K562 (cell line): ENCODE data around the gene ATP6V1F. TPM values are rescaled to one million over a fixed set of nuclear protein-coding genes. Genes with fewer than 3 reads are reported as not detected.

Source experiments
- ARID1B ChIP-seq: fragments of 450-650 bp; IDR thresholded peaks from 2 replicates; pipeline ENCODE4 v1.6.1; 2016; ENCODE audit warnings: antibody characterized with exemption, mild to moderate bottlenecking, inconsistent platforms
- BCOR ChIP-seq: fragments of 450-650 bp; IDR thresholded peaks from 2 replicates; pipeline ENCODE4 v1.6.1; 2016
- BRD4 ChIP-seq: fragments of 200-600 bp; sonication (generic); IDR thresholded peaks from 2 replicates; pipeline ENCODE4 v1.6.1; 2017; ENCODE audit warnings: inconsistent platforms
- DACH1 ChIP-seq: fragments of 450-650 bp; IDR thresholded peaks from 2 replicates; pipeline ENCODE4 v1.6.1; 2018; ENCODE audit not compliant: partially characterized antibody
- GATAD2A ChIP-seq: fragments of 450-650 bp; IDR thresholded peaks from 2 replicates; pipeline ENCODE4 v1.6.1; 2017
- HINFP ChIP-seq: fragments of 450-650 bp; conservative IDR thresholded peaks from 2 replicates; pipeline ENCODE4 v1.6.1; 2016; ENCODE audit warnings: missing genetic modification characterization, low read depth, mild to moderate bottlenecking, control low read depth, missing compliant biosample characterization
- JUN ChIP-seq, 2 experiments: sonication (generic) in 1 of 2; formaldehyde crosslinking in 1 of 2; IDR thresholded peaks; 2 replicates each; pipeline versions ENCODE4 v1.6.1 to v1.8.0; 2012 to 2022; ENCODE audit warnings: borderline replicate concordance in 2 of 2, mild to moderate bottlenecking in 2 of 2, improper control_type of control experiment in 1 of 2, low read depth in 1 of 2, low read length in 1 of 2, missing genetic modification reagents in 1 of 2
- JUND ChIP-seq, 2 experiments: IDR thresholded peaks; 2 replicates in 1 of 2; 3 replicates in 1 of 2; pipeline ENCODE4 v1.6.1; 2011; ENCODE audit warnings: borderline replicate concordance in 2 of 2, low read depth in 2 of 2, low read length in 2 of 2, improper control_type of control experiment in 1 of 2, missing biosample characterization in 1 of 2, missing genetic modification characterization in 1 of 2, missing genetic modification reagents in 1 of 2
- NFIC ChIP-seq: fragments of 450-650 bp; IDR thresholded peaks from 2 replicates; pipeline ENCODE4 v1.6.1; 2017; ENCODE audit warnings: mild to moderate bottlenecking, inconsistent platforms
- NFXL1 ChIP-seq: fragments of 450-650 bp; formaldehyde crosslinking; IDR thresholded peaks from 2 replicates; pipeline ENCODE4 v1.4.0; 2021; ENCODE audit warnings: mild to moderate bottlenecking
- NR3C1 ChIP-seq: sonication (generic); formaldehyde crosslinking; IDR thresholded peaks from 2 replicates; pipeline ENCODE4 v1.8.1; 2022; ENCODE audit warnings: missing genetic modification reagents
- SREBF2 ChIP-seq: sonication (generic); formaldehyde crosslinking; IDR thresholded peaks from 2 replicates; pipeline ENCODE4 v1.4.0; 2020; ENCODE audit warnings: mild to moderate bottlenecking, missing genetic modification reagents
- TARDBP ChIP-seq: fragments of 450-650 bp; IDR thresholded peaks from 2 replicates; pipeline ENCODE4 v1.6.1; 2016
- TEAD4 ChIP-seq, 2 experiments: sonication (generic) in 1 of 2; formaldehyde crosslinking in 1 of 2; IDR thresholded peaks; 2 replicates each; pipeline versions ENCODE4 v1.6.1 to v1.8.0; 2012 to 2022; ENCODE audit warnings: borderline replicate concordance in 1 of 2, inconsistent platforms in 1 of 2, low read length in 1 of 2, mild to moderate bottlenecking in 1 of 2, missing genetic modification reagents in 1 of 2
- TOE1 ChIP-seq, 2 experiments: fragments of 450-650 bp in 1 of 2; sonication (generic) in 1 of 2; formaldehyde crosslinking in 1 of 2; IDR thresholded peaks; 2 replicates each; pipeline versions ENCODE4 v1.7.1 to v1.8.0; 2016 to 2022; ENCODE audit warnings: borderline replicate concordance in 2 of 2, mild to moderate bottlenecking in 2 of 2, antibody characterized with exemption in 1 of 2, inconsistent platforms in 1 of 2, low read depth in 1 of 2, missing genetic modification reagents in 1 of 2, moderate library complexity in 1 of 2
- ZFX ChIP-seq: sonication (generic); formaldehyde crosslinking; IDR thresholded peaks from 2 replicates; pipeline ENCODE4 v1.8.0; 2022; ENCODE audit warnings: mild to moderate bottlenecking, missing genetic modification reagents, moderate library complexity
- polyA plus RNA-seq, 8 experiments: library from polyadenylated mRNA; depleted of rRNA in 4 of 8; stranded (reverse) in 5 of 8; unstranded in 3 of 8; fragments of >200 nt; fragmentation: Nextera tagmentation in 2 of 8; fragmentation: Illumina TruSeq in 1 of 8; extraction: Ambion mirVana in 2 of 8; extraction: Trizol in 1 of 8; gene quantifications; 2 replicates each; pipeline versions ENCODE4 v1.2.1 to v1.2.3, GENCODE V29; 2011 to 2014; ENCODE audit warnings: inconsistent platforms in 1 of 8, missing spikeins in 1 of 8
- total RNA-seq, 7 experiments: library from RNA; depleted of rRNA in 6 of 7; stranded (reverse); fragments of >200 nt in 6 of 7; fragmentation: Illumina TruSeq in 2 of 7; extraction: Trizol in 2 of 7; gene quantifications; 2 replicates each; pipeline versions ENCODE4 v1.2.1 to v1.2.3, GENCODE V29; 2011 to 2021; ENCODE audit warnings: low replicate concordance in 1 of 7
- TF ChIP-seq, protein P1 (sequence below): fragments of 250-450 bp; sonication (Bioruptor Pico); IDR thresholded peaks from 2 replicates; pipeline ENCODE4 v1.9.0; 2021; ENCODE audit warnings: mild to moderate bottlenecking
- TF ChIP-seq, protein P2 (sequence below): fragments of 250-450 bp; sonication (Bioruptor Pico); IDR thresholded peaks from 2 replicates; pipeline ENCODE4 v1.8.0; 2022; ENCODE audit warnings: moderate library complexity, mild to moderate bottlenecking, inconsistent platforms
- TF ChIP-seq, protein P3 (sequence below), 2 experiments: fragments of 450-650 bp in 1 of 2; sonication (generic) in 1 of 2; formaldehyde crosslinking in 1 of 2; IDR thresholded peaks in 1 of 2; conservative IDR thresholded peaks in 1 of 2; 2 replicates each; pipeline versions ENCODE4 v1.6.1 to v1.8.1; 2016 to 2023; ENCODE audit warnings: mild to moderate bottlenecking in 2 of 2, moderate library complexity in 2 of 2, inconsistent platforms in 1 of 2, missing genetic modification reagents in 1 of 2

Gene ATP6V1F
- total and polyA plus RNA-seq, 9 of the 15 experiments (the other 6 are each of a cell fraction or from before 2014, with no cell fraction given): 206 to 1,123 (median 542) TPM

DNA sequence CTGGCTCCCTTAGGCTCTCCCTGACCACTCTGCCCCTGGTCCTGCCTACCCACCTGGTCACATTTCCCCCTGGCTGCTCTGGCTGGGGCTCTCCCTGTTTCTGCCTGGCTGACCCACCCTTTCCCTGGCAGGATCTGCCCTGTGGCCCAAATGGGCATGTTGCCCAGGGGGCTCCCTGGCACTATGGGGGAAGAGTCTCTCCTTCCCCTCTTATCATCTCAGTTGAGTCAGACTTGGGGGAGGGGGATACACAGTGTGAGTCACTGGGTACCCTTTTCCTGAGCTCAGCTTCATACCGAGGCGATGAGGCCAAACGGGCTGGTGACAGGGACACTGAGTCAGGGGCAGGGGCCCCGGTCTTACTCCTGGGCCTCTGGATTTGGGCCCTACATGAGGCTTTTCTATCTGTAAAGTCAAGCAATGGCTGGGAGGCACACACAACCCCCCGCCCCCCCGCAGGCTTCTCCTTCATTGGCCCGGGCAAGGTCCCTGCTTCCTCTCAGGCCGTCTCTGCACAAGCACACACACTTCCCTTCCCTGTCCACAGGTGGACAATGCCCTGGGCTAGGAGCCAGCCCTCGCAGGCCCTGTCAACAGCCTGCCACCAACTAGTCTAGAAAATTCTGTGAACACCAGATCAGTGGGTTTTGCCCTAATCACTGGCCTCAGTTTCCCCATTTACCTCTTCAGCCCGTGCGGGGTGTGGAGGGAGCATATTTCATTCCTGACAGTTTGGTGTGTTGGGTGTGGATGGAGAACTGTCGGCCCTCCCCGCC lies 33.1 kb upstream of the ATP6V1F start (continued):
- 0 out of 2 replicates have a peak, but pooled peaks have one; percentile 58 for TF ChIP-seq NFXL1
- TF ChIP-seq JUND (IDR thresholded peaks at IDR 0.05; ENCODE audit: borderline replicate concordance, low read depth, low read length): peak; percentile 88
- peak; percentile 72; the same call in 1 of the 3 replicates for TF ChIP-seq JUND (tag; IDR thresholded peaks at IDR 0.05; ENCODE audit: borderline replicate concordance, low read depth, low read length)
- no peak for TF ChIP-seq DACH1
- TF ChIP-seq NR3C1 (CRISPR knock-in tag): no peak
- TF ChIP-seq BCOR: peak; percentile 95
- TF ChIP-seq TEAD4 (IDR thresholded peaks at IDR 0.05; ENCODE audit: low read length): peak; percentile 16; the same call in 1 of the 2 replicates
- TF ChIP-seq TEAD4 (CRISPR knock-in tag; IDR thresholded peaks at IDR 0.05; ENCODE audit: borderline replicate concordance): 0 out of 2 replicates have a peak, but pooled peaks have one; percentile 36
- TF ChIP-seq TOE1 (IDR thresholded peaks at IDR 0.05; ENCODE audit: borderline replicate concordance): 0 out of 2 replicates have a peak, but pooled peaks have one; percentile 13
- TF ChIP-seq TOE1 (CRISPR knock-in tag; IDR thresholded peaks at IDR 0.05; ENCODE audit: borderline replicate concordance, low read depth): no peak
- TF ChIP-seq SREBF2 (CRISPR knock-in tag): no peak
- TF ChIP-seq, protein P1, sequence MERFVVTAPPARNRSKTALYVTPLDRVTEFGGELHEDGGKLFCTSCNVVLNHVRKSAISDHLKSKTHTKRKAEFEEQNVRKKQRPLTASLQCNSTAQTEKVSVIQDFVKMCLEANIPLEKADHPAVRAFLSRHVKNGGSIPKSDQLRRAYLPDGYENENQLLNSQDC (CRISPR knock-in tag): no peak
- no peak for TF ChIP-seq ZFX
- TF ChIP-seq JUN (IDR thresholded peaks at IDR 0.05; ENCODE audit: borderline replicate concordance, low read depth, low read length): peak; percentile 79; the same call in 1 of the 2 replicates
- no peak for TF ChIP-seq JUN (CRISPR knock-in tag; IDR thresholded peaks at IDR 0.05; ENCODE audit: borderline replicate concordance)
- peak; percentile 83 for TF ChIP-seq GATAD2A
- no peak for TF ChIP-seq BRD4
- TF ChIP-seq, protein P2, sequence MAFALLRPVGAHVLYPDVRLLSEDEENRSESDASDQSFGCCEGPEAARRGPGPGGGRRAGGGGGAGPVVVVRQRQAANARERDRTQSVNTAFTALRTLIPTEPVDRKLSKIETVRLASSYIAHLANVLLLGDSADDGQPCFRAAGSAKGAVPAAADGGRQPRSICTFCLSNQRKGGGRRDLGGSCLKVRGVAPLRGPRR (CRISPR knock-in tag): 0 out of 2 replicates have a peak, but pooled peaks have one; percentile 9
- TF ChIP-seq TARDBP: 0 out of 2 replicates have a peak, but pooled peaks have one; percentile 29
- peak; percentile 40; the same call in 1 of the 2 replicates for TF ChIP-seq NFIC
- TF ChIP-seq HINFP (tag): peak; percentile 55; the same call in 1 of the 2 replicates
- TF ChIP-seq ARID1B: peak; percentile 65
- TF ChIP-seq, protein P3, sequence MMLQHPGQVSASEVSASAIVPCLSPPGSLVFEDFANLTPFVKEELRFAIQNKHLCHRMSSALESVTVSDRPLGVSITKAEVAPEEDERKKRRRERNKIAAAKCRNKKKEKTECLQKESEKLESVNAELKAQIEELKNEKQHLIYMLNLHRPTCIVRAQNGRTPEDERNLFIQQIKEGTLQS (IDR thresholded peaks at IDR 0.05): peak; percentile 87
- TF ChIP-seq, protein P3 (CRISPR knock-in tag; conservative IDR thresholded peaks at IDR 0.05): no peak
